Measurements from ENCODE around the gene TMEM123. TPM values are rescaled to one million over a fixed set of nuclear protein-coding genes. Genes with fewer than 3 reads are reported as not detected.

TMEM123 gene
- total and polyA plus RNA-seq, 10 donors: 51.3 to 184 (median 146) TPM

- Histone ChIP-seq H3K4me3 (no peak overlapping the region), H3K4me1 (peaks cover 0 to 10% (median 1%) of the 10 kb centered on the region in 6 donors), H3K27me3 (replicated peaks in 1 of 7) (no peaks in the 10 kb centered on the region), H3K9me3 (no peaks in the 10 kb centered on the region), H3K36me3 (no peaks in the 10 kb centered on the region), H3K27ac (no peak overlapping the region)
- no peak for TF ChIP-seq CTCF (IDR thresholded peaks at IDR 0.05 in 8 of 11, conservative IDR thresholded peaks at IDR 0.05 in 3 of 11)
- no peak for TF ChIP-seq POLR2A (IDR thresholded peaks at IDR 0.05)
- TF ChIP-seq POLR2AphosphoS5 (IDR thresholded peaks at IDR 0.05): no peak
- 92 to 98% (median 93%) methylated on average over 3 of the region's 3 CpGs for WGBS, 5 donors
- intact Hi-C loops (cut with DNase I; ENCODE audit: low total_unique reads): loop anchor here (10.0 kb wide), 1 partner anchor 104 kb away; no protein-coding TSS in a partner anchor
- DNase-seq: no peak
These were observed 46.6 kb upstream of the TMEM123 start for GRCh38 chr11:102499151-102499550.

GRCh38 chr11:102497061-102497460 lies 44.5 kb upstream of the TMEM123 start:
- WGBS, 5 donors: 93 to 100% (median 95%) methylated on average over 3 to 4 of the region's 4 CpGs
- no peak overlapping the region for H3K27ac ChIP-seq
- no peak for DNase-seq
- TF ChIP-seq CTCF (IDR thresholded peaks at IDR 0.05 in 8 of 11, conservative IDR thresholded peaks at IDR 0.05 in 3 of 11) (no peak), POLR2A (IDR thresholded peaks at IDR 0.05) (no peak), POLR2AphosphoS5 (IDR thresholded peaks at IDR 0.05) (no peak)
- intact Hi-C loops (cut with DNase I; ENCODE audit: low total_unique reads): loop anchor here (10.0 kb wide), 1 partner anchor 102 kb away; no protein-coding TSS in a partner anchor
- no peaks in the 10 kb centered on the region for H3K27me3 ChIP-seq (replicated peaks in 1 of 7)
- no peaks in the 10 kb centered on the region for H3K9me3 ChIP-seq
- no peaks in the 10 kb centered on the region for H3K36me3 ChIP-seq
- H3K4me1 ChIP-seq: peaks cover 0 to 10% (median 1%) of the 10 kb centered on the region in 6 donors
- no peak overlapping the region for H3K4me3 ChIP-seq

- intact Hi-C loops (cut with DNase I; ENCODE audit: low total_unique reads): loop anchor here (10.0 kb wide), 1 partner anchor 101 kb away; no protein-coding TSS in a partner anchor
- Histone ChIP-seq H3K27ac (no peak overlapping the region), H3K4me3 (no peak overlapping the region), H3K36me3 (no peaks in the 10 kb centered on the region), H3K27me3 (replicated peaks in 1 of 7) (no peaks in the 10 kb centered on the region), H3K4me1 (peaks cover 0 to 10% (median 1%) of the 10 kb centered on the region in 6 donors), H3K9me3 (no peaks in the 10 kb centered on the region)
- no peak for DNase-seq
- 35 to 47% (median 45%) methylated on average over 12 of the region's 12 CpGs for WGBS, 5 donors
- TF ChIP-seq POLR2A (IDR thresholded peaks at IDR 0.05): no peak
- no peak for TF ChIP-seq POLR2AphosphoS5 (IDR thresholded peaks at IDR 0.05)
- peak; percentile 59 to 86 (median 79) for TF ChIP-seq CTCF (IDR thresholded peaks at IDR 0.05 in 8 of 11, conservative IDR thresholded peaks at IDR 0.05 in 3 of 11)
These were observed 42.8 kb upstream of the TMEM123 start for GRCh38 chr11:102495161-102496042.

- Histone ChIP-seq H3K4me3 (no peak overlapping the region), H3K4me1 (peaks cover 0 to 10% (median 1%) of the 10 kb centered on the region in 6 donors), H3K27ac (no peak overlapping the region), H3K36me3 (no peaks in the 10 kb centered on the region), H3K9me3 (no peaks in the 10 kb centered on the region), H3K27me3 (replicated peaks in 1 of 7) (no peaks in the 10 kb centered on the region)
- TF ChIP-seq POLR2AphosphoS5 (IDR thresholded peaks at IDR 0.05) (no peak), CTCF (IDR thresholded peaks at IDR 0.05 in 8 of 11, conservative IDR thresholded peaks at IDR 0.05 in 3 of 11) (no peak), POLR2A (IDR thresholded peaks at IDR 0.05) (no peak)
- intact Hi-C loops (cut with DNase I; ENCODE audit: low total_unique reads): loop anchor here (5.0 to 10.0 kb wide), 2 partner anchors 99 to 207 kb away; no protein-coding TSS in a partner anchor
- DNase-seq: no peak
- WGBS, 5 donors: 83 to 98% (median 92%) methylated on average over 6 of the region's 6 CpGs
These were observed 41.7 kb upstream of the TMEM123 start for GRCh38 chr11:102494216-102494615.

Measured in spleen (tissue), 11 donors.